HuH-7.5 (cell line): ENCODE data around the gene PCNA.
"Not testable (repeated sequence)": the region's sequence is repeated elsewhere in the genome, so short reads cannot be mapped to it uniquely, and the experiment has no call there.

Experiments
- DNase-seq: peaks from one replicate; pipeline ENCODE4 v3.0.0; 2011; ENCODE audit warnings: low spot score

Gene PCNA

GRCh38 chr20:5141615-5142014 lies 21.9 kb upstream of the PCNA start:
- DNase-seq: no peak

GRCh38 chr20:5140195-5140594 lies 20.4 kb upstream of the PCNA start:
- no peak for DNase-seq

- DNase-seq: no peak
These were observed 16.3 kb upstream of the PCNA start for GRCh38 chr20:5136096-5136495.

- no peak for DNase-seq
These were observed 15.7 kb upstream of the PCNA start for GRCh38 chr20:5135363-5136012.

- DNase-seq: no peak
These were observed 14.2 kb upstream of the PCNA start for GRCh38 chr20:5133998-5134397.

- DNase-seq: no peak
These were observed 11.7 kb upstream of the PCNA start for GRCh38 chr20:5131502-5131901.

GRCh38 chr20:5128886-5129285 lies 9.1 kb upstream of the PCNA start:
- DNase-seq: no peak

- no peak for DNase-seq
These were observed 8.2 kb upstream of the PCNA start for GRCh38 chr20:5127859-5128424.

GRCh38 chr20:5127204-5127858 lies 7.6 kb upstream of the PCNA start:
- DNase-seq: peak; percentile 56

- peak; percentile 97 for DNase-seq
These were observed 6.9 kb upstream of the PCNA start, which contains the start of gene CDS2 for GRCh38 chr20:5126512-5127203. Gene CDS2 (plus strand): TSS chr20:5127008. CDS start chr20:5127093, 85 bp downstream.

GRCh38 chr20:5122873-5123260 lies 3.1 kb upstream of the PCNA start:
- no peak for DNase-seq

- no peak for DNase-seq
These were observed 373 bp upstream of the PCNA start for GRCh38 chr20:5120185-5120476.

GRCh38 chr20:5119143-5119434 lies 669 bp downstream of the PCNA start:
- no peak for DNase-seq

- no peak for DNase-seq
These were observed 1.3 kb downstream of the PCNA start for GRCh38 chr20:5118220-5119142.

- no peak for DNase-seq
These were observed 2.9 kb downstream of the PCNA start for GRCh38 chr20:5116875-5117274.

GRCh38 chr20:5114403-5114802 lies 5.4 kb downstream of the PCNA start:
- no peak for DNase-seq

- no peak for DNase-seq
These were observed 6.2 kb downstream of the PCNA start for GRCh38 chr20:5113615-5113986.

GRCh38 chr20:5109276-5109675 lies 10.5 kb downstream of the PCNA start:
- DNase-seq: no peak

GRCh38 chr20:5104479-5104878 lies 15.3 kb downstream of the PCNA start:
- no peak for DNase-seq

- DNase-seq: peak; percentile 46
These were observed 18.9 kb downstream of the PCNA start for GRCh38 chr20:5100684-5101347.

GRCh38 chr20:5099909-5100308 lies 19.8 kb downstream of the PCNA start:
- not testable (repeated sequence) for DNase-seq

GRCh38 chr20:5099009-5099408 lies 20.7 kb downstream of the PCNA start:
- not testable (repeated sequence) for DNase-seq
